Esophagus mucosa (tissue), 1 donor: ENCODE measurements around the gene CCDC40. TPM values are rescaled to one million over a fixed set of nuclear protein-coding genes. Genes with fewer than 3 reads are reported as not detected.

ENCODE experiments used
- ATAC-seq: fragments of 200-7000 bp; cut with Tn5 transposase; one replicate; pipeline ENCODE4 v1.9.1; 2020
- total RNA-seq: library from RNA; stranded (reverse); gene quantifications from one replicate; pipeline ENCODE4 v1.2.4, GENCODE V29; 2023
- donor health status: DM: yes; HTN: yes; CAD: no.

Gene CCDC40
- total RNA-seq, 1 donor from 2014 or later = 0.72 TPM

DNA sequence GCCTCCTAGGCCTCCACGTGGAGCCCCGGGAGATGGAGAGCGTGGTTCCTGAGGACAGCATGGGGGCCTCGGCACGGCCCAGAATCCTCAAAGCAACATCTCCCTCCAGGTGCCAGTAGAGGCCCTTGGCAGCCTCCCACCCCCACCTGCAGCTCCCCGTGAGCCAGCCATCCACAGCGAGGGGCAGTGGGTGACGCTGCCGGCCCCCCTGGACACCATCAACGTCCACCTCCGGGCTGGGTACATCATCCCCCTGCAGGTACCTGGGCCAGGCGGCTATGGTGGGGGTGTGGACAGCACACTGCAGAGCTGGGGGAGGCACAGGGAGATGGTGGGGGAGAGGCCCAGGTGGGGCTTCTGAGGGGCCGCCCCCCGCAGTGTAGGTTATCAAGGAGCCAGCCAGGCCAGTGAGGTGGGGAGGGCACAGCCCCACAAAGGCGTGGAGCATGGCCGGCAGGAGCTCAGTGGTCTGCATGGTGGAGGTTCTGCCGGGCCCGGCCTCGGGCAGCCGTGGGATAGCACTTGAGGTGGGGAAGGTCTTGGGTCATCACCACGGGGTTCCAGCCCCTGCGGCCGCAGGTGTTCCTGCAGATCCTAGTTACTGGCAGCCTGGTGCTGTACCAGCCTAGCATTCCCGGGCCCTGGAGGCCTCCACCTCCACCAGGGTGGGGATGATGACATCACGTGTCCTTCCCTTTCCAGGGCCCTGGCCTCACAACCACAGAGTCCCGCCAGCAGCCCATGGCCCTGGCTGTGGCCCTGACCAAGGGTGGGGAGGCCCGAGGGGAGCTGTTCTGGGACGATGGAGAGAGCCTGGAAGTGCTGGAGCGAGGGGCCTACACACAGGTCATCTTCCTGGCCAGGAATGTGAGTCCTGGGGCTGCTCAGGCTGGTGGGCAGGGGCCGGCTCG is 81.3 kb downstream of the CCDC40 start:
- ATAC-seq = peak; percentile 27

DNA sequence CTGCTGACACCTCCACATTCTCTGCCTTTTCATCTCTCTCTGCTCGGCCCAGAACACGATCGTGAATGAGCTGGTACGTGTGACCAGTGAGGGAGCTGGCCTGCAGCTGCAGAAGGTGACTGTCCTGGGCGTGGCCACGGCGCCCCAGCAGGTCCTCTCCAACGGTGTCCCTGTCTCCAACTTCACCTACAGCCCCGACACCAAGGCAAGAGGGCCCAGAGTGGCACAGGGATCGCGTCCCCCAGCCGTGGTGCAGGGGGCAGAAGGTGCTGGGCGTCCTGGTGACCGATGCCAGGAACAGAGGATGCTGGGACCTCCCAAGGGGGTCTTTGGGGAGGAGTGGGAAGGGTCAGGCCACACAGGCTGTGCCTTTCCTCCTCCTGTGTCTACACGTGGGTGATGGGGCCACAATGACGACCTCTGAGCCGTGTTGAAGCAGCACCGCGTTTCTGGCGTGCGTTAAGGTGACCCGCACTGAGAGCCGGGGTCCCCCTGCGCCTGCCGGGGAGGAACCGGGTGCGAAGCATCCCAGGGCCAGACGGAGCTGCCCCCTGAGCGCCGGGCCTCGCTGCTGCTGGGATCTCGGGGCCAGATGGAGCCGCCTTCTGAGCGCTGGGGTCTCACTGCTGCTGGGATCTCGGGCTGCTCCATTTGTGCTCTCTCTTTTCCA is 82.3 kb downstream of the CCDC40 start:
- ATAC-seq = no peak

DNA sequence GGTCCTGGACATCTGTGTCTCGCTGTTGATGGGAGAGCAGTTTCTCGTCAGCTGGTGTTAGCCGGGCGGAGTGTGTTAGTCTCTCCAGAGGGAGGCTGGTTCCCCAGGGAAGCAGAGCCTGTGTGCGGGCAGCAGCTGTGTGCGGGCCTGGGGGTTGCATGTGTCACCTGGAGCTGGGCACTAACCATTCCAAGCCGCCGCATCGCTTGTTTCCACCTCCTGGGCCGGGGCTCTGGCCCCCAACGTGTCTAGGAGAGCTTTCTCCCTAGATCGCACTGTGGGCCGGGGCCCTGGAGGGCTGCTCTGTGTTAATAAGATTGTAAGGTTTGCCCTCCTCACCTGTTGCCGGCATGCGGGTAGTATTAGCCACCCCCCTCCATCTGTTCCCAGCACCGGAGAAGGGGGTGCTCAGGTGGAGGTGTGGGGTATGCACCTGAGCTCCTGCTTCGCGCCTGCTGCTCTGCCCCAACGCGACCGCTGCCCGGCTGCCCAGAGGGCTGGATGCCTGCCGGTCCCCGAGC is 82.9 kb downstream of the CCDC40 start:
- ATAC-seq = no peak

DNA sequence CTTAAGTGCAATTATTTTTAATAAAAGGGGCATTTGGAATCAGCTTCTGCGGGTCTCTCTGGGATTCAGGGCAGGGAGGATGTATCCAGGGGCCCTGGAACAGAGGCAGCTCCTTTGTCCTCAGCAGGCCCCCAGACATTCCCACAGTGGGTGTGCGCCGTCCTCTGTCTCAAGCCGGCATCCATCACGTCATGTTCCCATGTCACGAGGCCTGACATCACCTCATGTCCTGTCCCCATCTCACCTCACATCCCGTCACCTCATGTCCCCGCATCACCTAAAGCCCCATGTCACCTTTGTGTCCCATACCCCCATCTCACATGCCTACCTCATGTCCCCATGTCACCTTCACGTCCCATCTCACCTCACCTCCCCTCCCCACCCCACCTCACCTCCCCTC is 83.4 kb downstream of the CCDC40 start:
- no peak for ATAC-seq

DNA sequence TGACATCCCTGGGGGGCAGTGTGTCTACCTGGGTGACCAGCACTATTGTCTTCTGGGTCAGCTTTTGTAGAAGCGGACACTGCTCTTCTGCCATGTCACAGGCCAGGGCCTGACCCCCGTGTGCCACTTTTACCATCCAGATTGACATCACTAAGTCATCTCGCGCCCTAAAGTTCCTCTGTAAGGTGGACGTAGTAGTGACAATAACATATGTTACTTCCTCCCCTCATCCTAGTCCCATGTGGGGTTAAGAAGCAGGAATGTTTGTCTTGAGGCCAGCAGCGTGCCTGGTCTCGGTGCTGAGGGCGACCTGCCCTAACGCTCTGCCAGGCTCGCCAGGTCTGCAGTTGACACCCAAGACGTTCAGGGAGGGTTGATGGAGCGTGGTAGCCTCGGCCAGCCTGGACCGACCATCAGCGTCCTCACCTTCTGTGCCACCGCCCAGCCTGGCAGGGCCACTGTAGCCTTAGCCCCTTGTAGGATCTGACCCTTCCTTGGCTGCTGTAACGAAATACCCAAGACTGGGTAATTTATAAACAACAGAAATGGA is 85.7 kb downstream of the CCDC40 start:
- ATAC-seq = no peak

DNA sequence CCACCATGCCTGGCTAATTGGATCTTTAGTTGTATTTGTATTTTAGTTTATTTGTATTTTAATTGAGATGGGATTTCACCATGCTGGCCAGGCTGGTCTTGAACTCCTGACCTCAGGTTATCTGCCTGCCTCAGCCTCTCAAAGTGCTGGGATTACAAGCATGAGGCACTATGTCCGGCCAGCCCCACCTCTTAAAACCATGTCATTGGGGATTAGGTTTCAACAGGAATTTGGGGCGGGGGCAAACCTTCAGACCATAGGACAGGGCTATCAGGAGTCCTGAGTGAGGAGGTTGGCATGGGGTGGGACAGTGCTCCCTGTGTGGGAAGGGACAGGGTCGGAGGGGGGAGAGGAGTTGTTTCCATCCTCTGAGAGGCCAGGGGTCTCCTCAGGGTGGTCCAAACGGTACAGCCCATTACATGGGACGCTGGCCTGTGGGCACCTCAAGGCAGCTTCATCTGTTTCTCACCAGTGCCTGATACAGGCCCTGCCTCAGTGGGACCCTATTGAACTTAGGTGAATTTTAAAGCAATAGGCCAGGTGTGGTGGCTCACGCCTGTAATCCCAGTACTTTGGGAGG is 86.6 kb downstream of the CCDC40 start:
- ATAC-seq = no peak

DNA sequence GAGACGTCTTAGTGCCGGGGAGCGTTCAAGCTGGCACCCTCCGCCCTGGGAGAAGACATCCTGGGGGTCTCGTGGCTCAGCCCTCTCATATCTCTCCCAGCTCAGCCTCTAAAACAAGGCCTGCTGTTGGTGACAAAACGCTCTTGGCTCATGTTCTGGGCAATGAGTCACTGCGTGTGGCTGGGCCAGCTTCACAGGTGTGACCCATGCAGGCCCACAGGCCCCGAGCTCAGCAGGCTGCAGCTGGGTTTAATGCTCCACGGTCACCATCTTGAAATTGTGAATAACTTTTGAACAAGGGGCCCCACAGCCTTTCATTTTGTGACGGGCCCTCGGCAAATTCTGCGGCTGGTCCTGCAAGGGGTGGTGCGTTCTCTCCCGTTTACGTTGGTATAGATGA is 87.3 kb downstream of the CCDC40 start:
- ATAC-seq = peak; percentile 81

DNA sequence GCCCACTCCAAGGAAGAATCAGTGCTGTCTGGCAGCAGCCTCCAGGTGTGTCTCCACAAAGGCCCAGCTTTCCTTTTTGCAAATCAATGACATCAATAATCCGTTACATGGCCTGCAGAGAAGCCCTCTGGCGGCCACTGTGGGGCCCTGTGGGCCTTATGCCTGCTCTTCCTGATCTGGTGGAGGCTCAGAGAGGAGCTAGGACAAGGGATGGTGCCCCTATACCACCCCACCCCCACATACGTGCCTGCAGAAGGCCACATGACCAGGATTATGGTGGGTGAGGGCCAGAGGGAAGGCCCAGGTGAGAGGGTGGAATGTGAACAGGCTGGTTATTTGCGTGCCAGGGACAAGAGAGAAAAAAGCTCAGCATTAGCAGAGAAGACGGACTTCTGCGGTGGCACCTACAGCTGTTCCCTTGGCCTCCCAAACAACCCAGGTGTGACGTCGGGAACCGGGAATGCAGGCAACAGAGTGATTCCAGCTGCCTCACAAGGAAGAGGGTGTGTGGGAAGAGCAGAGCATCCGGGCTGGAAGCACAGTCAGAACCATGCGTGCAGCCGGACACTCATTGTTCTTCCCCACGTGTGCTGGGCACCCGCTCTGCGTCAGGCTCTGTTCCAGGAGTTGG is 88.0 kb downstream of the CCDC40 start:
- peak; percentile 41 for ATAC-seq

DNA sequence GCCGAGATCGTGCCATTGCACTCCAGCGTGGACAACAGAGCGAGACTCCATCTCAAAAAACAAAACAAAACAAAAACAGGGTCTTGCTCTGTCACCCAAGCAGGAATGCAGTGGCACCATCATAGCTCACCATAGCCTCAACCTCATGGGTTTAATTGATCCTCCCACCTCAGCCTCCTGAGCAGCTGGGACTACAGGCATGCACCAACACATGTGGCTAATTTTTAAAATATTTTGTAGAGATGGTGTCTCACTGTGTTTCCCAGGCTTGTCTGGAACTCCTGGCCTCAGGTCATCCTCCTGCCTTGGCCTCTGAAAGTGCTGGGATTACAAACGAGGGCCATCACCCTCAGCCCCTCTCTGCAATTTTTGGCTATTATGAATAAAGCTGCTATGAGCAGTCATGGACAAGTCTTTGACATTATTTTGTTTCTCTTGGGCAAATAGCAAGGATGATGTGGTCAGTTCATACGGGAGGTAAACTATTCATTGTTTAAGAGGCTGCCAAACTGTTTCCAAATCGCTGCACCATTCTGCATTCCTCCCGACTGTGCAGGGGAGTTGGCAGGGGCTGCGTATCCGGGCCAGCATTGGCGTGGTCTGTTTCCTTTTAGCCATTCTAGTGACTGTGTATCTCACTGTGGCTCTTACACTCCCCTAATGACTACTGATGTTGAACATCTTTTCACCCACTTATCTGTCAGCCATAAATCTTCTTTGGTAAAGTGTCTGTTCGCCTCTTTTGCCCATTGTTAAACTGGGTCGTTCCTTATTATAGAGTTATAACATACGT is 89.4 kb downstream of the CCDC40 start:
- no peak for ATAC-seq

DNA sequence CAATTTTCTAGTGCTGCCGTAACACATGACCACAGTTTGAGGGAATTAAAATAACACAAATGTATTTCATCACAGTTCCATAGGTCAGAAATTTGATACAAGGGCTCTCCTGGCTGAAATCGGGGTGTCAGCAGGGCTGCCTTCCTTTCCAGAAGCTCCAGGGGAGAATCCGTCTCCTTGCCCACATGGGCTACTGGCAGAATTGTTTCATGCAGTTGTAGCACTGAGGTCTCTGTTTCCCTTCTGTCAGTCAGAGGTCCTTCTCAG is 89.9 kb downstream of the CCDC40 start:
- no peak for ATAC-seq

DNA sequence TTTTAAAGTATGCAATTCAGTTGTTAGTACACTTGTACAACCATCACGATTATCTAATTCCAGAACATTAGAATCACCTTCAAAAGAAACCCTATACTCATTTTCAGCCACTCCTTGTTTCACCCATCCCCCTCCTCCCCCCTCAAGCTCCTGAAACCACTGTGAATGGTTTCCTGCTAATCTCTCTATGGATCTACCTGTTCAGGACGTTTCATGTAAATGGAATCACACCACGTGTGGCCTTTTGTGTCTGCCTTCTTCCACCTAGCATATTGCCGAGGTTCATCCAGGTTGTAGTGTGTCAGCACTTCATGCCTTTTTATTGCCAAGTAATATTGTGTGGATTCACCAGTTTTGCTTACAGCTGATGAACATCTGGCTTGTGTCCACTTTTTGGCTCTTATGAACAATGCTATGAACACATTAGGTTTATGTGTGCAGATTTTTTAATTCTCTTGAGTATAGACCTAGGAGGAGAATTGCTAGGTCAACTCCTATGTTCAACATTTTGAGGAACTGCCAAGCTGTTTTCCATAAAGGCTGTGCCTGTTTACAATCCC is 92.6 kb downstream of the CCDC40 start:
- peak; percentile 27 for ATAC-seq

DNA sequence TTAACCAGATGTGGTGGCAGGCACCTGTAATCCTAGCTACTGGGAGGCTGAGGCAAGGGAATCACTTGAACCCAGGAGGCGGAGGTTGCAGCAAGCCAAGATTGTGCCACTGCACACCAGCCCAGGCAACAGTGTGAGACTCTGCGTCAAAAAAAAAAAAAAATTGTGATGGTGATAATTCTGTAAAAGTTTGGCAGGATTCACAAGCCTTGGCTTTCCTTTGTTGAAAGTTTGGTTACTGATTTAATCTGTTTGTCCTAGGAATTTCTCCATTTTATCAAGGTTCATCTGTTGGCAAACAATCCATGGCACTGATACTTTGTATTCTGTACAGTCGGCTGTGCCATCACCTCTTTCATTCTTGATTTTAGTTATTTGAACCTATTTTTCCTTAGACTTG is 94.5 kb downstream of the CCDC40 start:
- no peak for ATAC-seq

DNA sequence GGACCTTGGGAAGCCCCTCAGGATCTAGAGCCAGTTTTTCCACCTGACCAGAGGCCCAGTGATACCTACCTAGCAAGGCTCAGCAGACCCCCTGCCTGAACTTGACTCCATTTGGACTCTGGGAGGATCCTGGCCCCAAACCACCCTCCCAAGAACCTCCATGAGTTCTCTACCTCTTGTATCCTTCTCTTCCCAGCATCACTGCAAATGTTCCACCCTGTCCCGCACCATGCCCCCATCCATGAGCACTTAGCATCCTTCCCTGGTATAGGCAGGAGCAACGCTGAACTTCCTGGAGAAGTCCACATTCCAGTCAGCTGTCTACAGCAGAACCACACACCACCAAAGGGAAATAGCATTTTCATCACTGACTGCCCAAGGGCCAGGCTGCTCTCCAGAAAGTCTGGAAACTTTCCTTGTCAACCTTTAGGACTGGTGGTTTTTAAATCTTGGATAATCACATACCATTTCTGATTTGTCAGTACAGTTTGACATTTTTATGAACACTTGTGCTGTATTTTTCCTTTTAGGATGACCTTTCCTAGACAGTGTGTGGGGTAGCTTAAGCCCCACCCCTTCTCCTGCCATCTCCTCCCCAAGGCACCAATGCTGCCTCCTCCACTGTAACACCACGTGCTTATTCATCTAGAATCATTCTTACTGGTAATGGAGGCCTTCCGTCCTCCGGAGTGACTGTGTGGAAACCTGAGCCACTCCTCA is 96.6 kb downstream of the CCDC40 start:
- ATAC-seq = peak; percentile 24

DNA sequence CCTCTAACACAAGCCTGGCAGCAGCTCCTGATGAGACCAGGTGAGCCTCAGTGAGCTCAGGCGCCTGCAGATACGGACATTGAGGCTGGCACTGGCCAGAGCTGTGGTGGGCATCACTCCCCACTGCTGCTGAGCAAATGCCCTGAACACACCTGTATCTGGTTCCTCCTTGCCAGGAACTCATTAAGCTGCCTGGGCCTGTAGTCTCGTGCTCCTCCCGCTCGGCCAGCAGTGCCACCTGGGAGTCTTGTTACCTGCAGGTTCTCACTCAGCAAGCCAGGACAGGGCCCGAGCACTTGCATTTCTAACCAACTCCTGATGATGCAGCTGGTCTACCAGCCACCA is 97.2 kb downstream of the CCDC40 start:
- peak; percentile 13 for ATAC-seq

DNA sequence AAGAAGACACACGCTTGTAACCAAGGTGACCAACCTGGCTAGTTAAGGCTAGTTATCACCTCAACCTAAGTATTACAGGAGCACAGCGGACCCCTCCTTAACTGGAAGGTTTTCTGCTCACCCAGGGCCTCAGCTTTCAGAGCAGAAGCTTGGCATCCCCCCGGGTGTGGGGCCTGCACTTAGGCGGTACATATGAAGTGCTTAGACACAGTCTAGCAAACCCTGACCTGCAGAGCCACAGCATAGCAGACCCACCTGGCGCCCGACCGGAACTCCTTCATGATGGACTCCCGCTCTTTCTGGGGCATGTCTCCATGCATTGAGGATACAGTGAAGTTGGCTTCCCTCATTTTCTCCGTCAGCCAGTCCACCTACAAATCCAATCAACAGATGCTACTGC is 100.7 kb downstream of the CCDC40 start:
- ATAC-seq = no peak

DNA sequence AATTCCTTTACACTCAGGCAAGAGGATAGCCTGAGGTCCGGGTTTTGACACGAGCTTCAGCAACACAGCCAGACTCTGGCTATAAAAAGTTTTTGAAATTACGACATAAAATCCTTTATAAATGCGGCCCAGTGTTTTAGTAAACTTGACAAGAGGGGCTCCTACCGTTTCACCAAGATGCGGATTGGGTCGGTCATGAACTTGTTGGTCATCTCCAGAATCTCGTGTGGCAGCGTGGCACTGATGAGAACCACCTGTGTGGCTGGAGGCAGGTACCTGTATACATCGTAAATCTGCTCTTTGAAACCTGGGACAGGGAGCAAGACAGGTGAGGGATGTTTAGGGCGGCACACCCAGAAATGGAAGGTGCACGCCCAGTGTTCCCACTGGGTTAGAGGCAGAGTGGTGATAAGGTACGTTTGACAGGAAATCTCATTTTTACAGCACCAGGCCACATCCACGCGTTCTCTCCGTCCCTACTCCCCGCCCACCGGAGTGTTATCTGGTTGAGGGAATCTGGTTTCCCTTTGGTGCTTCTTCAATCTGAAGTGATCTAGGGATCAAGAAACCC is 102.5 kb downstream of the CCDC40 start:
- no peak for ATAC-seq

DNA sequence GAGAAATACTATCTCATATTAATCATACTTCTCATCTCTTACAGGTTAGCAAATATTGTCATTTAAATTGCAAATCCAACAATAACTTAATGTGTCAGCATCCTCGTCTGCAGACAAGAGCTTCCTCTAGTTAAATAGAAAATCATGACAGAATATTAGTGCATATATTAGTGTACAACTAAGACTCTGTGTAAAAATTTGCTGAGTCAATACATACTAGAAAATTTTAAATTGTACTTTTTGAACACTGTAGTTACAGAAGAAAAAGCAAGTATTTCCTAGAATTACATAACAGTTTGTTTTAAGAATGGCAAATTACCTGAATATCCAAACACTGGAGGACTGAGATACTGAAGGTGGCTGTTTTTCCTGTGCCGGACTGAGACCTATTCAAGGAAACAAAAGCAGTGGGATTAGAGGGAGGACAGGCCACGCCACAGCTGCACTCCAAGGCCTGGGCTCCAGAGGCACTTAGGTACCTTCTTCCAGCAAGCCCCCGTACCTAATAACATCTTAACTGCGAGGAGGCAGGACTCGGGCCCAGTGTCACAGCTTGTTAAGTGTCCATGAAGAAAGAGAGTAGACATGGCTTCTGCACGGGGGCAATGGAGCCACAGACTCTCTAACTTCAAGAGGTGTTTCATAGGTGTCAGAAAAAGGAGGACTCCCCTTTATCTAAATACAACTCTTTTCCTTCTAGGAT is 105.2 kb downstream of the CCDC40 start:
- no peak for ATAC-seq

DNA sequence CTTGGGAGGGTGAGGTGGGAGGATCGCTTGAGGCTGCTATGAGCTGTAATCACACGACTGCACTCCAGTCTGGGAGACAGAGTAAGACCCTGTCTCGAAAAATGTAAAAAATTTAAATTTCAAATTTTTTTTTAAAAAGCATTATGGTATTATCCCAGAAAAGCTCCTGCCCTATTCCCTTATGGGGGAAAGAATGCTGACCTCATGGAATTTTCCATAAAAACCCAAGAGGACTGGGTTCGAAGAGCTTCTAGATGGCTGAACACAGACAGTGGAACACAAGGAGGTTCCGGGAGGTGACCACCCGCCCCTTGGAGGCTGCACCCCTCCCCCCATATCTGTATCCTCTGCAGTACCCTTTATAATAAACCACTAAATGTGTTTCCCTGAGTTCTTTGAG is 106.5 kb downstream of the CCDC40 start:
- no peak for ATAC-seq

DNA sequence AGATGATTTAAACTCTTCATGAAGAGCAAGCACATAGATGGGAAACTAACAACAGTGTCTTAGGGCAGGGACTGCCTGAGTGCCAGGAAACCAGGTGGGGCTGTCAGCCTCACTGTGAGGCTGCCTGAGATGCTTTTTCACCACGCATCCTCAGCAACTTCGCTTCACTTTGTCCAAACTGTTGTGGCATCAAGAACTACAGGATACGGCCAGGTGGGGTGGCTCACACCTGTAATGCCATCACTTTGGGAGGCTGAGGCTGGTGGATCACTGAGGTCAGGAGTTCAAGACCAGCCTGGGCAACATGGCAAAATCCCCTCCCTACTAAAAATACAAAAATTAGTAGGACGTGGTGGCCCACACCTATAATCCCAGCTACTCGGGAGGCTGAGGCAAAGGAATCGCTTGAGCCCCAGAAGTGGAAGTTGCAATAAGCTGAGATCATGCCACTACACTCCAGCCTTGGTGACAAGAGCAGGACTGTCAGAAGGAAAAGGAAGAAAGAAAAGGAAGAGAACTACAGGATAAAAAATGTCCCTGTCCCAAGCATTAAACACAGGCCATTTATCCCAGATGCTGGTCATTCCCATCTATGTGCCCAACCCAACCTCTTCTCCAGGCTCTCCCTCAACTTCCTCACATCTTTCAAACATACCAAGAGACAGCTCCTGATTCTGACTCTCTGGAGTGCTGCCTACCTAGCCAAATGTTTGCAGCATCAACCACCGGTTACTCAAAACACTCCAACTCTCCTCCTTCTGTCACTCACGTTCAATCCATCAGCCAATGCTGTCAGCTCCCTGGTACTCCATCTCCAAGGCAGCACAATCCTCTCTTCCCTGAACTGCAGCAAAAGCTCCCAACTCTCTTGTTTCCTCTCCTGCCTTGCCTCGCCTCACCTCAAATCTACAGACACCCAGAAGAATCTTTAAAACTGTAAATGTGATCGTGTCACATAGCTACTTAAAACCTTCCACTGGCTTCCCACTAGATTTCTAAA is 108.9 kb downstream of the CCDC40 start:
- ATAC-seq = no peak
